HG02642 (cell line): ENCODE measurements around the gene CPXM2.

Experiments used
- ATAC-seq: cut with Tn5 transposase; IDR thresholded peaks from one replicate; pipeline ENCODE4 v1.9.1; 2021; ENCODE audit warnings: mild to moderate bottlenecking; ENCODE audit not compliant: unreplicated experiment, poor library complexity

The CPXM2 gene

GRCh38 chr10:123855008-123855684 is 36.5 kb downstream of the CPXM2 start:
- no peak for ATAC-seq

GRCh38 chr10:123854498-123854897 is 37.1 kb downstream of the CPXM2 start:
- ATAC-seq, result no peak

GRCh38 chr10:123854003-123854402 is 37.6 kb downstream of the CPXM2 start:
- no peak for ATAC-seq

- no peak for ATAC-seq
These were observed 39.1 kb downstream of the CPXM2 start for GRCh38 chr10:123852411-123852951.

GRCh38 chr10:123848564-123849457 is 42.8 kb downstream of the CPXM2 start:
- peak; percentile 69 for ATAC-seq

GRCh38 chr10:123847686-123848432 is 43.7 kb downstream of the CPXM2 start:
- no peak for ATAC-seq

- ATAC-seq, result no peak
These were observed 47.8 kb downstream of the CPXM2 start for GRCh38 chr10:123843835-123844234.

- no peak for ATAC-seq
These were observed 48.8 kb downstream of the CPXM2 start for GRCh38 chr10:123842692-123843385.

- ATAC-seq, result no peak
These were observed 50.0 kb downstream of the CPXM2 start for GRCh38 chr10:123841560-123841959.

- no peak for ATAC-seq
These were observed 50.5 kb downstream of the CPXM2 start for GRCh38 chr10:123841115-123841514.

GRCh38 chr10:123840714-123841113 is 50.9 kb downstream of the CPXM2 start:
- ATAC-seq, result no peak

- no peak for ATAC-seq
These were observed 52.9 kb downstream of the CPXM2 start for GRCh38 chr10:123838596-123839310.

- no peak for ATAC-seq
These were observed 53.9 kb downstream of the CPXM2 start for GRCh38 chr10:123837756-123838155.

GRCh38 chr10:123836418-123837145 is 55.0 kb downstream of the CPXM2 start:
- ATAC-seq, result no peak

GRCh38 chr10:123835575-123835974 is 56.0 kb downstream of the CPXM2 start:
- ATAC-seq, result peak; percentile 92

GRCh38 chr10:123833170-123833850 is 58.3 kb downstream of the CPXM2 start:
- ATAC-seq, result no peak

- ATAC-seq, result no peak
These were observed 60.3 kb downstream of the CPXM2 start for GRCh38 chr10:123831259-123831658.

- ATAC-seq, result no peak
These were observed 70.5 kb downstream of the CPXM2 start for GRCh38 chr10:123821136-123821535.
